ENCODE data around the gene LGALS12. TPM values are rescaled to one million over a fixed set of nuclear protein-coding genes. Genes with fewer than 3 reads are reported as not detected.

The LGALS12 gene, protein sequence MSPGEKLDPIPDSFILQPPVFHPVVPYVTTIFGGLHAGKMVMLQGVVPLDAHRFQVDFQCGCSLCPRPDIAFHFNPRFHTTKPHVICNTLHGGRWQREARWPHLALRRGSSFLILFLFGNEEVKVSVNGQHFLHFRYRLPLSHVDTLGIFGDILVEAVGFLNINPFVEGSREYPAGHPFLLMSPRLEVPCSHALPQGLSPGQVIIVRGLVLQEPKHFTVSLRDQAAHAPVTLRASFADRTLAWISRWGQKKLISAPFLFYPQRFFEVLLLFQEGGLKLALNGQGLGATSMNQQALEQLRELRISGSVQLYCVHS
- total RNA-seq, result 0.54 TPM in 1 of 2 replicates, not detected in the other

GRCh38 chr11:63505857-63506528 lies at the start of gene LGALS12:
TSS of gene LGALS12 (plus strand) at chr11:63506084. CDS start at chr11:63506459, 375 bp downstream.

GRCh38 chr11:63490551-63491239 lies 15.2 kb upstream of the LGALS12 start, which contains the start of gene PLAAT5:
TSS of gene PLAAT5 (minus strand) at chr11:63491167. CDS start at chr11:63491034, 133 bp downstream.

GRCh38 chr11:63536669-63537292 lies 30.9 kb downstream of the LGALS12 start, which contains the start of gene PLAAT4:
TSS of gene PLAAT4 (plus strand) at chr11:63536808. CDS start at chr11:63536869, 61 bp downstream.

DNA sequence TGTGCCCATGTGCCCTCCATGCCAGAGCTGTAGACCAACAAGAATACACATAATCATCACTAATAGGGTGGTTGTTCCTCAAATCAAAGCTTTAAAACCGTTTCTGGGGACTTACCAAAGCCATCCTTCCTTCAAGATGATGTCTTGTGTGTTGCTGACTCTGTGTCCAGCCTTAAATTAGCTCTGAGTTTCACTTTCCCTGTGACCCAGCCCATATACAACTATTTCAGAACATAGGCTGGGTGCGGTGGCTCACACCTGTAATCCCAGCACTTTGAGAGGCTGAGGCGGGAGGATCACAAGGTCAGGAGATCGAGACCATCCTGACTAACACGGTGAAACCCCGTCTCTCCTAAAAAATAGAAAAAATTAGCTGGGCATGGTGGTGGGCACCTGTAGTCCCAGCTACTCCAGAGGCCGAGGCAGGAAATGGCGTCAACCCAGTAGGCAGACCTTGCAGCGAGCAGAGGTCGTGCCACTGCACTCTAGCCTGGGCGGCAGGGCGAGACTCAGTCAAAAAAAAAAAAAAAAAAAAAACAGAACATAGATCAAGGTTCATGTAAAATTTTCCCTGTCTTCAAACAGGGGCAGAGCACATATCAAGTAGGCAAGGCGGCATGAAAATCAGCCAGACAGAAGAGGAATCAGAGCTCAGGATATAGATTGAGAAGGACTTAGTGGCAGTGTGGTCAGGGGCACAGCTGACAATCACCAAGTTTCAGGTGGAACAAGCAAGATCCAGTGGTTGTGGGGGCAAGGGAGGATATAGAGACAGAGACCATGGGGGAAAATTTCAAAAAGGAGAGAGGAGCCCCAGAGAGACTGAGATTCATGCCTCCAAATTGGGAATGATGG lies 57.5 kb downstream of the LGALS12 start, which contains the start of gene PLAAT2:
TSS of gene PLAAT2 (minus strand) at position 179 of the 855 bp plus-strand sequence. CDS start at position 124, 55 bp downstream.

Other genes with a start within 250 kb of the LGALS12 start
- not detected in 2 replicates for gene SLC22A9, start 136.3 kb upstream of the LGALS12 start, total RNA-seq
- gene PLAAT5, start 14.9 kb upstream of the LGALS12 start, total RNA-seq, result 0.16 TPM in 1 of 2 replicates, not detected in the other
- gene PLAAT4, start 30.7 kb downstream of the LGALS12 start, total RNA-seq, result 11.5 and 28.3 TPM in 2 replicates
- not detected in 2 replicates for gene PLAAT2, start 57.3 kb downstream of the LGALS12 start, total RNA-seq
- gene PLAAT3, start 108.3 kb downstream of the LGALS12 start, total RNA-seq, result 10.2 and 20.0 TPM in 2 replicates
- gene ATL3, start 165.3 kb downstream of the LGALS12 start, total RNA-seq, result 90.3 and 91.9 TPM in 2 replicates
- 97.9 and 104 TPM in 2 replicates for gene RTN3, start 175.4 kb downstream of the LGALS12 start, total RNA-seq